ENCODE measurements around the gene HPCA.
A peak's percentile ranks its signal among the peaks of the same experiment; 100 is the strongest.
"Not testable (repeated sequence)": the region's sequence is repeated elsewhere in the genome, so short reads cannot be mapped to it uniquely, and the experiment has no call there.

Gene HPCA

GRCh38 chr1:32903991-32904785, 17.9 kb downstream of the HPCA start:
- no peak for DNase-seq

DNA sequence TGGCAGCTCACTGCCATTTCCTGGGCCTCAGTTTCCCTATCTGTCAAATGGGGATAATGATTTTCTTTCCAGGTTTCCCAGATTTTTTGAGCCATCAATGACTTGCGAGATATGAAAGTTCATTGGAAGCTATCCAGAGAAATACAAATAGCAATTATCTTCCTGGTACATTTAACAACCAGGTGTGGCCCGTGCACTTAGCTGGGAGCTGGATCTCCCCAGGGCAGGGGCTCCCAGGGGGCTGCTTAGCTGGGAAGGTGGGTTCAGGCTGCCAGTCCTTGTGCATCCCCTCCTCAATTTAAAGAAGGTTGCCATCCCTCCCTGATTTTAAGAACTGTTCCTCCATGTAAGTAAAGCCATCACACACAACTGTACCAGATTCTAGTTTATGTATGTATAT, 18.5 kb downstream of the HPCA start:
- DNase-seq, result no peak

DNA sequence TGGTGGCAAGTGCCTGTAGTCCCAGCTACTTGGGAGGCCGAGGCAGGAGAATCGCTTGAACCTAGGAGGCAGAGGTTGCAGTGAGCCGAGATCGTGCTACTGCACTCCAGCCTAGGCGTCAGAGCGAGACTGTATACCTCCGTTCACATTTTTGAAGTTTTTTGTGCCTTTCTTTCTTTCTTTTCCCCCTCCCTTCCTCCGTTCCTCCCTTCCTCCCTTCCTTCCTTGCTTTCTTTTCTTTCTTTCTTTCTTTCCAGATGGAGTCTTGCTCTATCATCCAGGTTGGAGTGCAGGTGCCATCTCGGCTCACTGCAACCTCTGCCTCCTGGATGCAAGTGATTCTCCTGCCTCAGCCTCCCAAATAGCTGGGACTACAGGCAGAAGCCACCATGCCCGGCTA, 19.3 kb downstream of the HPCA start:
- DNase-seq, result not testable (repeated sequence)

GRCh38 chr1:32906654-32907053, 20.4 kb downstream of the HPCA start:
- no peak for DNase-seq

- no peak for DNase-seq
These were observed 21.1 kb downstream of the HPCA start for GRCh38 chr1:32907435-32907834.

- no peak for DNase-seq
These were observed 24.0 kb downstream of the HPCA start for GRCh38 chr1:32910319-32910718.

GRCh38 chr1:32915766-32916706, 29.7 kb downstream of the HPCA start:
- DNase-seq, result no peak

- DNase-seq, result peak; percentile 8
These were observed 31.2 kb downstream of the HPCA start for GRCh38 chr1:32917521-32917920.

DNA sequence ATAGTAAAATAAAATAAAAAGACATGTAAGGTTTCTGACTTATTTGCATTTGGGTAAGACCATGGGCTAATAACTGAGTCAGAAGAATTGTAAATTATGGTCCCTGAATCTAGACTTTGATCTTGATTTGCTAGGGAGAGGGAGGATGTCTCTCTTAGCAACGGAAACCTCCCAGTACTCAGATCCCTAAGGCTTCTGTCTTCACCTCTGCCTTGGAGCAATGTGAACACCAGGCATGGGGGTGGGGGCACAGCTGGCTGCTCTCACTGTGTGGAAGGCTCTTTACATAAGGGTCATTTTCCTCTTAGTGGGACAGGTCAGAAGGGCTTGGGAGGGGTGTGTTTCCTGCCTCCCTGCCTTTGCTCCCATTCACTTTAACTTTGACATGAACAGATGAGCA, 31.9 kb downstream of the HPCA start:
- no peak for DNase-seq

DNA sequence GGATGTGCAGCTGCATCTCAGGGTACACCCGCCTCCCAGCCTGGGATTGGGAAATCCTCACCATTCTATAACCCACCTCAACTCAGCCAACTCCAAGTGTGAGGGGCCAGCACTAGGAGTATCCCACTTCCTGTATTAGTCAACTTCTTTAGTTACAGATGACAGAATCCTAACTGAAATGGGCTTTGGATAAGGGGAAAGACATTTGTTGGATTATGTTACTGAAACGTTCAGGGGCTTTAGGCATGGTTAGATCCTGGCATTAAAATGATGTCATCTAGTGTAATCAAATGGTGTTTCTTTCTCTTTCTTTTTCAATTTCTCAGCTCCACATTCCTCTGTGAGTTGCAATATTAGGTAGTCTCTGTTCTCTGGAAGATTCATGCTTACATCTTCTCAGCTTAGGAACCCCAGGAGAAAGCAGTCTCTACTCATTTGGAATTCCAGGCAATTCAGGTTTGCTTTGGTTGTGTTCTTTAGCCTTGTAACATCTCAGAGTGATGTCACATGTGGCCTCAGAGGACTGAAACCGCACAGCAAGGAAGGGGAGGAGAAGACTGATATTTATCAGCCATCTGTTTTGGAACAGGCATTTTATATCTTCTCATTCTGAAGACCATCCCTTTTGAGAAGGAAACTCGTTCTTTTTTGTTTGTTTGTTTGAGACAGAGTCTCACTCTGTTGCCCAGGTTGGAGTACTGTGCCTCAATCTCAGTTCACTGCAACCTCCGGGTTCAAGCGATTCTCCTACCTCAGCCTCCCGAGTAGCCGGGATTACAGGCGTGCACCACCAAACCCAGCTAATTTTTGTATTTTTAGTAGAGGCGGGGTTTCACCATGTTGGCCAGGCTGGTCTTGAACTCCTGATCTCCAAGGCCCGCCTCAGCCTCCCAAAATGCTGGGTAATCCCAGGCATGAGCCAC, 33.8 kb downstream of the HPCA start:
- no peak for DNase-seq

DNA sequence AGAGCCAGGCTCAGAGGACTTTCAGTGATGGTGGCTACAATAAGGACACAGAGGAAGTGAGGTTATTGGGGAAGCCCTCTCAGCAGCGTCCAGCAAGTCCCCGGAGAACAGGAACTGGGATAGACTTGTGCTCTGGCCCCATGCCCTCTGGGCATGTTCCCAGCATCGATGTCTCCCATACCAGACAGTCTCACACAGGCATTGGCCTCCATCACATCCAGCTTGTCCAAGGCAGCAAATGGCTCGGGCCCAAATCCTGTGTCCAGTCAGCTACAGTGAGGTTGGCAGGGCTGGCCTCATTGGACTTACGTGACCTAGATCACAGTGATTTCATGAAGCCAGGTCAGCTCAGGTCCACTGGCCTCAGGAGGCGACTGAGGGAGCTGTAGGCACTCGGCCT, 34.5 kb downstream of the HPCA start:
- DNase-seq, result no peak

DNA sequence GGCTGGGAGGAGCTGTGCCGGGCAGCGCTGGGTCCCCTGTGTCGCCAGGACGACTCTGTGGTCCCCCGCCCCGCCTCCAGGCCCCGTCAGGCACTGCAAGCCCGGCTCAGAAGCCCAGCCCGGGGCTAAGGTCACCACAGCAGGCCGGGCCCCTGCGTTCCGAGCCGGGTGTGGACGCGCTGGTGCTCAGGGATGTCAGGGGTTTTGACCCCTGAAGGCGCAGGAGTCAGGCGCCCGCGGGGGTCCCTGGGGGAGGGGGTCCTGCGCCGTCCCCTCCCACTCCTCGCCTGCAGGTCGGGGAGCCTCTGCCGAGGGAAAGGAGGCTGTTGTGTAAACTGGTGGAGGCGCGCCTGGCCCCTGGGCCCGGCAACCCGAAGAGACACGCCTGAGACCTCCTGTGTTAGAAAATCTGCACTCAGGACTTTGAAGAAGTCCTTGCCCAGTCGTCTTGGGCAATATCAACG, 38.6 kb downstream of the HPCA start:
- no peak for DNase-seq

DNA sequence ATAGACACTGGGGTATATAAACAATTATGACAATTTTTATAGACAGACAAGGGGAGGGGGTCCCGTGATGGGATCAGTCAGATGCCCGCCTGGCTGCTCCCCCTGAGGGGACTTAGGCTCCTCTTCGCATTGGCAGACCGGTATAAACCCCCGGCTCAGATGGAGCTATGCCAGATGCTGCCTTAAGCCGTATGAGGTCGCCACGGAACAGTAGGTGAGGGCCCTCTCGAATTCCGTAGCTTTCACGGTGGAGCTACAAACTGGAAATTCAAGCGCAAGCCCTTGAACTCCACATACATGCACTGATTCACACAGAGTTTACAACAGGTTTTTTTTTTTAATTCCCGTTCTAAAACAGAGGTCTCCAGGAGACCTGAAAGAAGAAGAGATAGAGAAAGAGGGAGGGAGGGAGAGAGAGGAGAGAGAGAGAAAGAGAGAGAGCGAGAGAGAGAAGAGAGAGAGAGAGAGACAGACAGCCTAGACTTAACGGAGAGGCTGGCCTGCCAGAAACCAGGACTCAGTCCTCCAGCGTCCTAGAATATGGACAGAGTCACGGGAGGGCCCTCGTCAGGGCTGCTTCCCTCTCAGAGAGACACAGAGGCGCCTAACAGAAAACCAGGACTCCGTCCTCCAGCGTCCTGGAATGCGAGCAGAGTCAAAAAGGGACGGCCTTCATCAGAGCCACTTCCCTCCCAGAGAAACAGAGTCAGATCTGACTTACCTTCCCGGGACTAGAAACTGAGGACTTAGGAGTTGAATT, 39.3 kb downstream of the HPCA start:
- DNase-seq, result no peak

GRCh38 chr1:32926562-32926961, 40.3 kb downstream of the HPCA start:
- no peak for DNase-seq

DNA sequence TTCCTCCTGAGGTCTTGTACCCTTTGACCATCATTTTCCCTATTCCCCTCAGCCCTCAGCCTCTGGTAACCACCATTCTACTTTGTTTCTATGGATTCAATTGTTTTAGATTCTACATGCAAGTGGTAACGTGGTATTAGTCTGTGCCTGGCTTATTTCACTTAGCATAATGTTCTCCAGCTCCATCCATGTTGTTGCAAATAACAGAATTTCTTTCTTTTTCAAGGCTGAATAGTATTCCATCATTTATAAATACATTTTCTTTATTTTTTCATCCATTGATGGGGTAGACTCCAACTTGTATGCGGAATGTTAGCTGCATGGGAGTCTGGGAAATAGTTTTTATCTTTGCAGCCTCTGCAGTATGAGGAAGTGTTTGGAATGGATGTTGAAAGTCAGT, 41.1 kb downstream of the HPCA start:
- no peak for DNase-seq

DNA sequence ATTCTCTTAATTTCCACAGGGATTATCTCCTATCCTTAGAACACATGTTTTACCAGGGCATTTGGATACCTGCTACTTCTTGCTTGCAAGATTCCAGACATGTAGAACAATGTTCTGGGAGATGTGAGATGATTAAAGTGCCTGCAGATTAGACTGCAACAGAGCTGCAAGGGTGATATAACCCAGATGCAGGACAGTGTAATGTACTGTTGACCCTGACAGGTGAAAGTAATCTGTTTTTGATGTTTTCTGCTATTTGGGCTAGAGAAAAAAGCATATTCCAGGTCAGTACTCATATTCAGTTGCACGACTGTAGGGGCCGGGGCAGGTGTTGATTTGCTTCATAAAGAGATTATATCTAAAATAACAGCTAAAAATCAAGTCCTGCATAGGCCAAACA, 42.0 kb downstream of the HPCA start:
- no peak for DNase-seq

DNA sequence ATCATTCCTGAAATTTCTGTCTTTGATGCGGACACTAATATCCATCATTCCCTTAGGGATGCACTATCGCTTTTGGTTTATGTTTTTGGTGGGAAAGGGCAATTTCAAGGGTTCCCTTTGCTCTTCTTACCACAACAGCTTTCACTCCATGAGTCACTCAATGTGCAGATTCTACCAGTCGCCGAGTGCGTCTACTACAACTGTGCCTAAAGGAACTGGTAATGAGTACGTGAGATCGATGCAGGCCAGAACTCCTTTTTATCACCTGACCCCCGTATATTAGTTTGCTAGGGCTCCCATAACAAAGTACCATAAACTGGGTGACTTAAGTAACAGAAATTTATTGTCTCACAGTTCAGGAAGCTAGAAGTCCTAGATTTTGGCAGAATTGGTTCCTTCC, 42.4 kb downstream of the HPCA start:
- DNase-seq, result no peak

- no peak for DNase-seq
These were observed 43.1 kb downstream of the HPCA start for GRCh38 chr1:32929366-32929765.

GRCh38 chr1:32931760-32932159, 45.5 kb downstream of the HPCA start:
- no peak for DNase-seq

GRCh38 chr1:32933742-32934322, 47.5 kb downstream of the HPCA start:
- no peak for DNase-seq

- no peak for DNase-seq
These were observed 48.2 kb downstream of the HPCA start for GRCh38 chr1:32934535-32934934.

DNA sequence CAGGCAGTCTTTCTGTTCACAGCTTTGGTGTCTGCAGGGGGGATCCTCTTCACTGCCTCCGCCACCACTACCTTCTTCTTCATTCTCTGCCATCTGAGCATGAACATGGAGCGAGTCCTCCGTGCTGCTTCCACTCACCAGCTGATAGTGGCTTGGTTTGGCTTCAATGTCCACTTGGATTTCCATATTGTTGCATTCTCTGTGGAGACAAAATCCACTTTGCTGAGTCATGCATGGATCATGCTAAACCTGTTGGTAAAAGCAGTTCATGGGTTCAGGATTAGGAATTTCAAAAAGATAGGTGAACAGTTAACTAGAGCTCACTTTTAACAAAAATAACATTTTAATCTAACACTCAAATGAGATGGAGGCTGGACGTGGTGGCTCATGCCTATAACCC, 50.8 kb downstream of the HPCA start:
- DNase-seq, result no peak

Data from GDM1 (cell line).